HG03432 (cell line): ENCODE measurements around the gene SPAG16.

Source experiments
- ATAC-seq: cut with Tn5 transposase; IDR thresholded peaks from one replicate; pipeline ENCODE4 v1.9.1; 2021; ENCODE audit warnings: mild to moderate bottlenecking, moderate library complexity; ENCODE audit not compliant: unreplicated experiment

The SPAG16 gene

DNA sequence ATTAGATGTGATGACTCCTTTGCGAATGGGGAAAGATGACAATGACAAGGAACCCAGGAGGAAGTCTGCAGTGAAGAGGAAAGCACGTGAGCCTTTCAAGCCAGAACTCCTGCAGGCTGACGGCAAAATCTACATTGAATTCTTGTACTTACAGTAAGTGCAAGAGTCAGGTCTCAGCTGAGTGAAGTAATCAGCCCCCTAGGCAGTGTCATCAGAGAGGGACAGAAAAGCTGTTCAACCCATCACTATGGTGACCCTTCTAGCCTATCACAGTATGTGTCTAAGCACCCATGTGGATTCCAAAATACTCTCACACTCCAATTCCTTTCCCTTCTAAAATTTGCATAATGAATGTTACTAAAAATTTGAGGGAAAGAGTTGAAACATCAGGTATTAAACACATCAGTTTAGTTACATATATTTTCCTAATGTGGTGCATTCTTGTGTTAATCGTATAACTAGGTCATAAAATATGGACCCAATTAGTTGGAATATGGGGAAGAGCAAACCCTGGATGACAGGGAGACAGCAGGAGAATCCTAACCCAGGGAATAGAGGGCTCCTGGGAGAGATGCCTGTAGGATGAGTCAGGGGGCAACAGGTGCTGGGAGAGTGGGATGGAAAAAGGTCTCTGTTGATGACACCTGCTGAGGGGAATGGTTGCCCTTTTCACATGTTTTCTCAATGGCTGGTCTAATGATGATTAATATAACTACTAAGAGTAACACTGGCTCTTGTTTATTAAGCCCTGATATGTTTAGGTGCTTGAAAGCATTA lies 1166.0 kb downstream of the SPAG16 start:
- ATAC-seq = no peak

DNA sequence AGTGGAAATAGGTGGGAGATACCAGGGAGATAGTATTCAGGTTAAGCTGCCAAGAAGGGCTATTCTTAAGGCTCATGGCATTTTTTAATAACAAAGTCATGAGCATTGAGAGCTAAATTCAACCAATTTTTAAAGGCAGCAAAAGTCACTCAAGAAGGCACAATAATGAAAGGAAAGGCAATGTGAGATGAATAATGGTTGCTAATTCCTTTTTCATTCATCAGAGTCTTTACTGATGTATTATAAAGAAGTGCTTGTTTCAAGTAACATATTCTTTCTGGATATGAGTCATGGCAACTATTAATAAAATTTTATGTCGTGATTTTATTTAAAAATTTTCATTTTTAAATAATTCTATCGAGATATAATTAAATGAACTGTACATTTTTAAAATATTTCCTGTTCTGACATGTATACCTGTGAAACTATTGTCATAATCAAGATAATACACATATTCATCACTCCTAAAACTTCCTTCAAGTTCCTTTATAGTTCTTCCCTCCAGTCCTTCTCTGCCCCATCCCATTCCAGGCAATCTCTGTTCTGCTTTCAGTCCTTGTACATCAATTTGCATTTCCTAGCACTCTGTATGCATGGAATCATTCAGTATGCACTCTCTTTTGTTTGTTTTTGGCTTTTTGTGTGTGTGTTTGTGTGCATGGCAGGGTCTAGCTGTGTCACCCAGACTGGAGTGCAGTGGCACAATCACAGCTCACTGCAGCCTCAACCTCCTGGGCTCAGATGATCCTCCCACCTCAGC lies 1167.4 kb downstream of the SPAG16 start:
- ATAC-seq = no peak
